Osteoblast (primary cell): ENCODE measurements around the gene DDX10. TPM values are rescaled to one million over a fixed set of nuclear protein-coding genes. Genes with fewer than 3 reads are reported as not detected.

Experiments
- DNase-seq: peaks from one replicate; pipeline ENCODE4 v3.0.0; 2011; ENCODE audit warnings: low spot score, mixed read lengths; ENCODE audit not compliant: insufficient read length; ENCODE audit errors: missing footprints
- H2AFZ ChIP-seq: 2 replicates; pipeline ENCODE4 v1.6.0; 2011; ENCODE audit warnings: mild to moderate bottlenecking, low read length
- H3K27ac ChIP-seq: 2 replicates; pipeline ENCODE4 v1.5.1; 2011; ENCODE audit warnings: mild to moderate bottlenecking, low read depth, low read length, moderate library complexity
- H3K27me3 ChIP-seq: 2 replicates; pipeline ENCODE4 v1.6.0; 2012; ENCODE audit warnings: mild to moderate bottlenecking, control low read depth, inconsistent platforms, low read length, moderate library complexity; ENCODE audit not compliant: insufficient read depth
- H3K36me3 ChIP-seq: 2 replicates; pipeline ENCODE4 v1.5.1; 2011; ENCODE audit warnings: mild to moderate bottlenecking, low read length, control low read depth, moderate library complexity; ENCODE audit not compliant: insufficient read depth
- H3K4me1 ChIP-seq: 2 replicates; pipeline ENCODE4 v1.5.1; 2011; ENCODE audit warnings: mild to moderate bottlenecking, low read length, control low read depth, moderate library complexity; ENCODE audit not compliant: insufficient read depth
- H3K4me2 ChIP-seq: 2 replicates; pipeline ENCODE4 v1.6.0; 2011; ENCODE audit warnings: mild to moderate bottlenecking, low read length; ENCODE audit not compliant: insufficient read depth
- H3K4me3 ChIP-seq: fragments of 200-600 bp; sonication (generic); 3 replicates; pipeline ENCODE4 v1.5.1; 2012; ENCODE audit warnings: mild to moderate bottlenecking, low read length, inconsistent platforms; ENCODE audit not compliant: insufficient read depth
- H3K79me2 ChIP-seq: 2 replicates; pipeline ENCODE4 v1.6.0; 2012; ENCODE audit warnings: mild to moderate bottlenecking, low read length, control low read depth, inconsistent platforms; ENCODE audit not compliant: insufficient read depth
- H3K9me3 ChIP-seq: 2 replicates; pipeline ENCODE4 v1.5.1; 2011; ENCODE audit warnings: low read depth, low read length, control low read depth
- H4K20me1 ChIP-seq: 2 replicates; pipeline ENCODE4 v1.6.0; 2012; ENCODE audit warnings: mild to moderate bottlenecking, low read length, control low read depth; ENCODE audit not compliant: insufficient read depth
- CTCF ChIP-seq: IDR thresholded peaks from 2 replicates; pipeline ENCODE4 v1.5.1; 2011; ENCODE audit warnings: mild to moderate bottlenecking, low read depth, low read length, moderate library complexity; ENCODE audit errors: extremely low read depth
- total RNA-seq: library from RNA; depleted of rRNA; stranded (reverse); fragments of >200 nt; gene quantifications from 2 replicates; pipeline ENCODE4 v1.2.3, GENCODE V29; 2012

DDX10 gene
- total RNA-seq, 1 donor: 16.6 TPM

GRCh38 chr11:108859510-108859909, 194.6 kb downstream of the DDX10 start:
- no peak overlapping the region for H3K4me3 ChIP-seq
- no peak for DNase-seq
- TF ChIP-seq CTCF: no peak

GRCh38 chr11:108863528-108863927, 198.7 kb downstream of the DDX10 start:
- H3K27me3 ChIP-seq: no peaks in the 10 kb centered on the region
- no peak overlapping the region for H3K4me3 ChIP-seq
- H3K36me3 ChIP-seq: no peaks in the 10 kb centered on the region
- peaks cover 11% of the 10 kb centered on the region for H3K4me1 ChIP-seq
- no peaks in the 10 kb centered on the region for H3K9me3 ChIP-seq
- no peak for DNase-seq
- TF ChIP-seq CTCF: no peak
- H2AFZ ChIP-seq: no peak overlapping the region
- no peaks in the 10 kb centered on the region for H4K20me1 ChIP-seq
- H3K27ac ChIP-seq: no peak overlapping the region
- H3K4me2 ChIP-seq: no peak overlapping the region
- no peaks in the 10 kb centered on the region for H3K79me2 ChIP-seq

More at GRCh38 chr11:108859510-108859909, 194.6 kb downstream of the DDX10 start:
- no peaks in the 10 kb centered on the region for H3K27me3 ChIP-seq
- no peak overlapping the region for H3K27ac ChIP-seq
- H4K20me1 ChIP-seq: no peaks in the 10 kb centered on the region
- H3K4me1 ChIP-seq: peaks cover 6% of the 10 kb centered on the region
- no peaks in the 10 kb centered on the region for H3K79me2 ChIP-seq
- H3K4me2 ChIP-seq: peak overlapping the region; percentile 8
- H3K36me3 ChIP-seq: no peaks in the 10 kb centered on the region
- no peaks in the 10 kb centered on the region for H3K9me3 ChIP-seq
- H2AFZ ChIP-seq: no peak overlapping the region

- no peak overlapping the region for H3K4me3 ChIP-seq
- H3K27me3 ChIP-seq: no peaks in the 10 kb centered on the region
- no peak for DNase-seq
- H2AFZ ChIP-seq: no peak overlapping the region
- H3K79me2 ChIP-seq: no peaks in the 10 kb centered on the region
- no peaks in the 10 kb centered on the region for H3K36me3 ChIP-seq
- no peaks in the 10 kb centered on the region for H4K20me1 ChIP-seq
- peaks cover 25% of the 10 kb centered on the region for H3K4me1 ChIP-seq
- peak overlapping the region; percentile 20 for H3K27ac ChIP-seq
- TF ChIP-seq CTCF: no peak
- no peak overlapping the region for H3K4me2 ChIP-seq
- no peaks in the 10 kb centered on the region for H3K9me3 ChIP-seq
These were observed 200.5 kb downstream of the DDX10 start for GRCh38 chr11:108865406-108865805.

GRCh38 chr11:108866781-108867180, 201.9 kb downstream of the DDX10 start:
- Histone ChIP-seq H2AFZ (no peak overlapping the region), H3K79me2 (no peaks in the 10 kb centered on the region), H3K4me1 (peaks cover 39% of the 10 kb centered on the region), H3K4me2 (no peak overlapping the region), H3K9me3 (no peaks in the 10 kb centered on the region), H3K27ac (no peak overlapping the region), H3K4me3 (no peak overlapping the region), H3K27me3 (no peaks in the 10 kb centered on the region), H3K36me3 (no peaks in the 10 kb centered on the region), H4K20me1 (no peaks in the 10 kb centered on the region)
- DNase-seq: no peak
- TF ChIP-seq CTCF: no peak
